Naive thymus-derived CD4-positive, alpha-beta T cell (primary cell): Measurements from ENCODE around the gene ELOB. TPM values are rescaled to one million over a fixed set of nuclear protein-coding genes. Genes with fewer than 3 reads are reported as not detected.

ENCODE experiments used
- ATAC-seq: fragments of 150-1000 bp; cut with Tn5 transposase; 2 replicates; pipeline ENCODE4 v1.10.0; 2021; ENCODE audit warnings: mild to moderate bottlenecking, moderate library complexity
- CTCF ChIA-PET: fragments of 350-600 bp; sonication (Branson Sonifier 250); formaldehyde crosslinking; loops from one replicate; lab custom pipeline; 2021; ENCODE audit warnings: antibody characterized with exemption; lab: Charles Lee
- POLR2A ChIA-PET: fragments of 350-600 bp; sonication (Branson Sonifier 250); formaldehyde crosslinking; loops from one replicate; lab custom pipeline; 2021; ENCODE audit warnings: antibody characterized with exemption, inconsistent platforms; lab: Charles Lee
- DNase-seq, 9 donors: peaks; one replicate each; pipeline versions ENCODE4 v3.0.0 to v3.0.0-alpha.2; 2020 to 2022; ENCODE audit warnings: mixed read lengths in 1 of 9
- H3K27ac ChIP-seq: one replicate; pipeline ENCODE4 v1.7.0; 2013; ENCODE audit warnings: mild to moderate bottlenecking, low read depth, low read length, moderate library complexity
- H3K27me3 ChIP-seq, 2 donors: one replicate each; pipeline ENCODE4 v1.7.0; 2013; ENCODE audit warnings: low read length in 2 of 2, mild to moderate bottlenecking in 2 of 2, moderate library complexity in 2 of 2; ENCODE audit not compliant: control insufficient read depth in 2 of 2, insufficient read depth in 2 of 2
- H3K36me3 ChIP-seq, 3 experiments: 1 replicate in 2 of 3; 2 replicates in 1 of 3; pipeline ENCODE4 v1.7.0; 2013; ENCODE audit warnings: low read length in 3 of 3, mild to moderate bottlenecking in 3 of 3, moderate library complexity in 1 of 3; ENCODE audit not compliant: insufficient read depth in 3 of 3, control insufficient read depth in 2 of 3
- H3K4me1 ChIP-seq, 2 donors: one replicate each; pipeline ENCODE4 v1.7.0; 2013; ENCODE audit warnings: low read length in 2 of 2, mild to moderate bottlenecking in 2 of 2, moderate library complexity in 1 of 2; ENCODE audit not compliant: control insufficient read depth in 2 of 2, insufficient read depth in 2 of 2
- H3K4me3 ChIP-seq: 2 replicates; pipeline ENCODE4 v1.7.0; 2013; ENCODE audit warnings: mild to moderate bottlenecking, low read length
- H3K9me3 ChIP-seq, 3 experiments: 1 replicate in 2 of 3; 2 replicates in 1 of 3; pipeline ENCODE4 v1.7.0; 2013; ENCODE audit warnings: low read length in 3 of 3; ENCODE audit not compliant: control insufficient read depth in 2 of 3
- H3K27ac Mint-ChIP-seq, 9 donors: one replicate each; pipeline ENCODE4 v1.8.0; 2020 to 2022; ENCODE audit warnings: mixed read lengths in 9 of 9, mild to moderate bottlenecking in 8 of 9, moderate library complexity in 5 of 9, inconsistent platforms in 2 of 9
- H3K27me3 Mint-ChIP-seq, 5 donors: one replicate each; pipeline ENCODE4 v1.8.0; 2021 to 2022; ENCODE audit warnings: mixed read lengths in 5 of 5, mild to moderate bottlenecking in 1 of 5
- H3K36me3 Mint-ChIP-seq, 5 donors: one replicate each; pipeline ENCODE4 v1.8.0; 2020 to 2022; ENCODE audit warnings: mixed read lengths in 5 of 5, mild to moderate bottlenecking in 3 of 5, inconsistent platforms in 1 of 5
- H3K4me1 Mint-ChIP-seq, 7 donors: one replicate each; pipeline ENCODE4 v1.8.0; 2020 to 2022; ENCODE audit warnings: mixed read lengths in 7 of 7, mild to moderate bottlenecking in 3 of 7, inconsistent platforms in 1 of 7
- H3K4me3 Mint-ChIP-seq, 10 donors: one replicate each; pipeline ENCODE4 v1.8.0; 2020 to 2022; ENCODE audit warnings: mild to moderate bottlenecking in 10 of 10, mixed read lengths in 10 of 10, moderate library complexity in 6 of 10, inconsistent platforms in 2 of 10
- H3K9me3 Mint-ChIP-seq, 11 donors: one replicate each; pipeline ENCODE4 v1.8.0; 2020 to 2022; ENCODE audit warnings: mixed read lengths in 11 of 11, mild to moderate bottlenecking in 4 of 11, inconsistent platforms in 1 of 11, moderate library complexity in 1 of 11
- intact Hi-C, 2 donors: fragments of 100-400 bp; cut with micrococcal nuclease; formaldehyde crosslinking; loops; one replicate each; pipeline ENCODE4 v1.15.1; 2023
- polyA plus RNA-seq, 2 donors: library from polyadenylated mRNA; unstranded; fragments of 300-500 nt; fragmentation: Illumina TruSeq; gene quantifications; one replicate each; pipeline ENCODE4 v1.2.3, GENCODE V29; 2021
- total RNA-seq, 6 experiments: library from RNA in 5 of 6; stranded (reverse) in 5 of 6; gene quantifications; 1 replicate in 5 of 6; 2 replicates in 1 of 6; pipeline ENCODE4 v1.2.3 and lab custom pipeline; 2021 to 2026

ELOB gene
- total and polyA plus RNA-seq, 7 experiments from 2014 or later = 65.3 to 252 (median 127) TPM

- peak overlapping the region; percentile 64 for H3K4me3 ChIP-seq
- H3K9me3 ChIP-seq = no peaks in the 10 kb centered on the region
- Mint-ChIP-seq H3K9me3 (no peaks in the 10 kb centered on the region), H3K4me3 (peak overlapping the region; percentile 81 to 91 (median 86)), H3K27me3 (peaks cover 0 to 23% (median 0%) of the 10 kb centered on the region in 5 donors), H3K36me3 (no peaks in the 10 kb centered on the region), H3K4me1 (peaks cover 0 to 13% (median 5%) of the 10 kb centered on the region in 7 donors), H3K27ac (peak overlapping the region in 6 of 9 donors; percentile 28 to 65 (median 53))
- ChIA-PET CTCF (interaction anchor here (0.6 kb wide), 1 partner anchor 1080 kb away, joined by 3 read pairs; no protein-coding TSS in a partner anchor), POLR2A (no interaction called here)
- DNase-seq (peak in 3 of 9 donors; percentile 40 to 48 (median 45)), ATAC-seq (peak; percentile 73)
- no peaks in the 10 kb centered on the region for H3K27me3 ChIP-seq
- intact Hi-C loops = loop anchor here in 1 of 2 donors (2.0 kb wide), 1 partner anchor 65 kb away; the partner anchor contains the start of gene PRSS27
- no peaks in the 10 kb centered on the region for H3K36me3 ChIP-seq
- H3K27ac ChIP-seq = peak overlapping the region; percentile 50
- H3K4me1 ChIP-seq = peaks cover 2 to 8% of the 10 kb centered on the region in 2 donors
These were observed 8.3 kb upstream of the ELOB start for GRCh38 chr16:2785101-2785991.

DNA sequence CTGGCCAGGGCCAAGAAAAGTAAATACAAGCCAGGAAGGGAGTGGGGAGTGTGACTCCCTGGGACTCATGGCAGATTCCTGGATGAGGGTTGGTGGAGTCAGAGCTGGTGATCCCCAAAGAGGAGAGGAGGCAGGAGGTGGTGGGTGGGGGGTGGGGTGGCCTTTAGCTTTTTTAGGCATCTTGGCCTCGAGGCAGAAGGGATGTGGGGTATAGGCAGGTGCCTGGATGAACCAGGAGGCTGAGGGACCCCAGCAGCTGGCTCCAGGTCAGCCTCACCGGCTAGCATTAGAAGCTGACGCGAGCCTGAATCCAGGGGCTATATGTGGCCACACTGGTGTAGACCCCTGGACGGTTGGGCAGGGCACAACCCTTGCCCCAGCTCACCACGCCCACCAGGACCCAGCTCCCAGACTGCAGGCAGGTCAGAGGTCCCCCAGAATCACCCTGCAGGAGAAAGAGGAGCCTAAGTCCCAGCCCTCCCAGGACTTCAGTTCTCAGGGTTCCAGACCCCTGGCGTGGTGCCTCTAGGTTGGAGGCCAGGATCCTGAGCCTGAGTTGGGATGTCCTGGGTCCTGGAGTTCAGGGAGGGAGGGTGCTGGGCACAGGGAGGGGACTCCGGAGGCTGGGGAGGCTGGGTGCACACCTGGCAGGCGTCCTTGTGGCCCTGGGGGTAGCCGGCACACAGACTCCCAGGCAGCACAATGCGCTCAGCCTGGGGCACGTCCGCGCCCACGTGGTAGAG is 7.4 kb upstream of the ELOB start:
- no peaks in the 10 kb centered on the region for H3K9me3 Mint-ChIP-seq
- POLR2A ChIA-PET = interaction anchor here (0.6 to 2.3 kb wide), 4 partner anchors 13 to 90 kb away, joined by 3 to 8 read pairs (median 4); partner anchors contain the start of gene SRRM2
- peak overlapping the region; percentile 81 to 91 (median 86) for H3K4me3 Mint-ChIP-seq
- no peaks in the 10 kb centered on the region for H3K27me3 ChIP-seq
- H3K4me1 Mint-ChIP-seq = peaks cover 0 to 16% (median 7%) of the 10 kb centered on the region in 7 donors
- CTCF ChIA-PET = no interaction called here
- DNase-seq (peak in 1 of 9 donors; percentile 4), ATAC-seq (no peak)
- H3K27ac ChIP-seq = peak overlapping the region; percentile 50
- intact Hi-C loops = loop anchor here in 1 of 2 donors (2.0 kb wide), 1 partner anchor 64 kb away; the partner anchor contains the start of gene PRSS27
- peak overlapping the region in 5 of 9 donors; percentile 42 to 65 (median 47) for H3K27ac Mint-ChIP-seq
- H3K4me3 ChIP-seq = peak overlapping the region; percentile 64
- H3K4me1 ChIP-seq = peaks cover 2 to 8% of the 10 kb centered on the region in 2 donors
- no peaks in the 10 kb centered on the region for H3K9me3 ChIP-seq
- no peaks in the 10 kb centered on the region for H3K36me3 Mint-ChIP-seq
- peaks cover 0 to 22% (median 0%) of the 10 kb centered on the region in 5 donors for H3K27me3 Mint-ChIP-seq
- no peaks in the 10 kb centered on the region for H3K36me3 ChIP-seq

- H3K9me3 ChIP-seq = no peaks in the 10 kb centered on the region
- H3K27me3 ChIP-seq = no peaks in the 10 kb centered on the region
- no peak for ATAC-seq
- peaks cover 0 to 20% (median 12%) of the 10 kb centered on the region in 7 donors for H3K4me1 Mint-ChIP-seq
- POLR2A ChIA-PET = interaction anchor here (0.6 to 2.3 kb wide), 4 partner anchors 12 to 91 kb away, joined by 3 to 8 read pairs (median 4); partner anchors contain the start of gene SRRM2
- no peak overlapping the region for H3K4me3 ChIP-seq
- CTCF ChIA-PET = no interaction called here
- H3K9me3 Mint-ChIP-seq = no peaks in the 10 kb centered on the region
- H3K36me3 Mint-ChIP-seq = no peaks in the 10 kb centered on the region
- H3K27ac Mint-ChIP-seq = peak overlapping the region in 1 of 9 donors; percentile 43
- H3K27me3 Mint-ChIP-seq = peaks cover 0 to 19% (median 0%) of the 10 kb centered on the region in 5 donors
- H3K4me3 Mint-ChIP-seq = peak overlapping the region in 9 of 10 donors; percentile 12 to 89 (median 52)
- peaks cover 9 to 10% of the 10 kb centered on the region in 2 donors for H3K4me1 ChIP-seq
- no peak overlapping the region for H3K27ac ChIP-seq
- H3K36me3 ChIP-seq = no peaks in the 10 kb centered on the region
- intact Hi-C loops = loop anchor here in 1 of 2 donors (2.0 kb wide), 1 partner anchor 63 kb away; the partner anchor contains the start of gene PRSS27
- DNase-seq = peak in 1 of 9 donors; percentile 5
These were observed 6.7 kb upstream of the ELOB start for GRCh38 chr16:2783581-2784357.

- DNase-seq = peak in 1 of 9 donors; percentile 4
- no peak overlapping the region for H3K4me3 Mint-ChIP-seq
- H3K9me3 ChIP-seq = no peaks in the 10 kb centered on the region
These were observed 5.7 kb upstream of the ELOB start for GRCh38 chr16:2782583-2783351.

More at GRCh38 chr16:2782583-2783351, 5.7 kb upstream of the ELOB start:
- Histone ChIP-seq H3K4me3 (no peak overlapping the region), H3K27me3 (no peaks in the 10 kb centered on the region), H3K4me1 (peaks cover 16% of the 10 kb centered on the region in 2 donors), H3K27ac (no peak overlapping the region), H3K36me3 (peaks cover 0 to under 1% (median 0%) of the 10 kb centered on the region in 3 experiments)
- Mint-ChIP-seq H3K27me3 (peaks cover 0 to 19% (median 0%) of the 10 kb centered on the region in 5 donors), H3K27ac (no peak overlapping the region), H3K36me3 (peaks cover 0 to 2% (median 0%) of the 10 kb centered on the region in 5 donors), H3K4me1 (peaks cover 7 to 30% (median 22%) of the 10 kb centered on the region in 7 donors), H3K9me3 (no peaks in the 10 kb centered on the region)
- CTCF ChIA-PET = no interaction called here
- POLR2A ChIA-PET = interaction anchor here (2.3 kb wide), 1 partner anchor 29 kb away, joined by 8 read pairs; the partner anchor contains the start of gene SRRM2
- no peak for ATAC-seq
- intact Hi-C loops = no loop called here
